ENCODE results near the gene ABHD5. TPM values are rescaled to one million over a fixed set of nuclear protein-coding genes. Genes with fewer than 3 reads are reported as not detected.

The ABHD5 gene
- total and polyA plus RNA-seq, 2 of the 8 experiments (the other 6 are each of a cell fraction or from before 2014, with no cell fraction given) = 10.5 to 16.4 TPM

GRCh38 chr3:43729707-43730414, 39.1 kb downstream of the ABHD5 start (continued):
- TF ChIP-seq CHD7 (IDR thresholded peaks at IDR 0.05; ENCODE audit: insufficient replicate concordance, low read length) (no peak), CHD1 (IDR thresholded peaks at IDR 0.05; ENCODE audit: low read depth, low read length) (no peak), RFX5 (IDR thresholded peaks at IDR 0.05; ENCODE audit: borderline replicate concordance, low read depth, low read length) (no peak)
- TF ChIP-seq, protein P1, sequence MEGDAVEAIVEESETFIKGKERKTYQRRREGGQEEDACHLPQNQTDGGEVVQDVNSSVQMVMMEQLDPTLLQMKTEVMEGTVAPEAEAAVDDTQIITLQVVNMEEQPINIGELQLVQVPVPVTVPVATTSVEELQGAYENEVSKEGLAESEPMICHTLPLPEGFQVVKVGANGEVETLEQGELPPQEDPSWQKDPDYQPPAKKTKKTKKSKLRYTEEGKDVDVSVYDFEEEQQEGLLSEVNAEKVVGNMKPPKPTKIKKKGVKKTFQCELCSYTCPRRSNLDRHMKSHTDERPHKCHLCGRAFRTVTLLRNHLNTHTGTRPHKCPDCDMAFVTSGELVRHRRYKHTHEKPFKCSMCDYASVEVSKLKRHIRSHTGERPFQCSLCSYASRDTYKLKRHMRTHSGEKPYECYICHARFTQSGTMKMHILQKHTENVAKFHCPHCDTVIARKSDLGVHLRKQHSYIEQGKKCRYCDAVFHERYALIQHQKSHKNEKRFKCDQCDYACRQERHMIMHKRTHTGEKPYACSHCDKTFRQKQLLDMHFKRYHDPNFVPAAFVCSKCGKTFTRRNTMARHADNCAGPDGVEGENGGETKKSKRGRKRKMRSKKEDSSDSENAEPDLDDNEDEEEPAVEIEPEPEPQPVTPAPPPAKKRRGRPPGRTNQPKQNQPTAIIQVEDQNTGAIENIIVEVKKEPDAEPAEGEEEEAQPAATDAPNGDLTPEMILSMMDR (IDR thresholded peaks at IDR 0.05; ENCODE audit: control extremely low read depth in 1 of 3, insufficient read depth in 1 of 3, low read depth in 1 of 3, low read length in 3 of 3) = no peak
